CD4-positive, alpha-beta T cell (primary cell): ENCODE data around the gene GPR6. TPM values are rescaled to one million over a fixed set of nuclear protein-coding genes. Genes with fewer than 3 reads are reported as not detected.

Experiments used
- ATAC-seq: fragments of 200-7000 bp; cut with Tn5 transposase; one replicate; pipeline ENCODE4 v1.10.0; 2022; ENCODE audit warnings: mild to moderate bottlenecking; ENCODE audit not compliant: poor library complexity
- CTCF ChIA-PET: fragments of 350-600 bp; sonication (Branson Sonifier 250); formaldehyde crosslinking; loops from one replicate; lab custom pipeline; 2021; ENCODE audit warnings: antibody characterized with exemption, inconsistent platforms; lab: Charles Lee
- POLR2A ChIA-PET: fragments of 350-600 bp; sonication (Branson Sonifier 250); formaldehyde crosslinking; loops from one replicate; lab custom pipeline; 2021; ENCODE audit warnings: antibody characterized with exemption, inconsistent platforms; lab: Charles Lee
- DNase-seq, 14 experiments: peaks; one replicate each; pipeline ENCODE4 v3.0.0-alpha.2; 2013 to 2020; ENCODE audit warnings: mixed read lengths in 2 of 14
- H3K27ac ChIP-seq, 2 donors: one replicate each; pipeline versions ENCODE4 v1.5.1 to v1.7.0; 2013; ENCODE audit warnings: low read length in 2 of 2, low read depth in 1 of 2, mild to moderate bottlenecking in 1 of 2
- H3K27me3 ChIP-seq, 2 experiments: 1 replicate in 1 of 2; 2 replicates in 1 of 2; pipeline versions ENCODE4 v1.6.1 to v1.7.0; 2013; ENCODE audit warnings: low read length in 2 of 2, control low read depth in 1 of 2, mild to moderate bottlenecking in 1 of 2, moderate library complexity in 1 of 2; ENCODE audit not compliant: insufficient read depth in 2 of 2, control insufficient read depth in 1 of 2
- H3K36me3 ChIP-seq: one replicate; pipeline ENCODE4 v1.6.1; 2013; ENCODE audit warnings: low read length, control low read depth; ENCODE audit not compliant: insufficient read depth
- H3K4me1 ChIP-seq: one replicate; pipeline ENCODE4 v1.6.1; 2013; ENCODE audit warnings: low read length, control low read depth; ENCODE audit not compliant: insufficient read depth
- H3K4me3 ChIP-seq: one replicate; pipeline ENCODE4 v1.5.1; 2013; ENCODE audit warnings: mild to moderate bottlenecking, low read length, moderate library complexity
- H3K9me3 ChIP-seq, 2 experiments: 1 replicate in 1 of 2; 2 replicates in 1 of 2; pipeline versions ENCODE4 v1.6.1 to v1.7.0; 2013; ENCODE audit warnings: low read length in 2 of 2, mild to moderate bottlenecking in 2 of 2, control low read depth in 1 of 2, moderate library complexity in 1 of 2; ENCODE audit not compliant: control insufficient read depth in 1 of 2, insufficient read depth in 1 of 2
- H3K27ac Mint-ChIP-seq: one replicate; pipeline ENCODE4 v1.8.0; 2020; ENCODE audit warnings: mixed read lengths
- H3K27me3 Mint-ChIP-seq: one replicate; pipeline ENCODE4 v1.8.0; 2021; ENCODE audit warnings: mixed read lengths
- H3K36me3 Mint-ChIP-seq: one replicate; pipeline ENCODE4 v1.8.0; 2021; ENCODE audit warnings: low read depth, mixed read lengths
- H3K4me1 Mint-ChIP-seq: one replicate; pipeline ENCODE4 v1.8.0; 2021; ENCODE audit warnings: low read depth, mixed read lengths
- H3K4me3 Mint-ChIP-seq: one replicate; pipeline ENCODE4 v1.8.0; 2020; ENCODE audit warnings: mild to moderate bottlenecking, mixed read lengths
- H3K9me3 Mint-ChIP-seq: one replicate; pipeline ENCODE4 v1.8.0; 2020; ENCODE audit warnings: mixed read lengths
- intact Hi-C, 2 experiments: fragments of 100-400 bp; cut with DNase I in 1 of 2; cut with micrococcal nuclease in 1 of 2; formaldehyde crosslinking; loops; one replicate each; pipeline versions ENCODE4 v1.15.1 to v1.9.0; 2023 to 2025; cut with DNase I, micrococcal nuclease
- total RNA-seq, 174 experiments: library from RNA in 2 of 174; stranded (reverse) in 2 of 174; gene quantifications; one replicate each; pipeline ENCODE4 v1.2.3 and lab custom pipeline; 2021 to 2026
- TF ChIP-seq, protein P1 (sequence below): fragments of 200-600 bp; IDR thresholded peaks from one replicate; pipeline ENCODE4 v1.8.0; 2022; ENCODE audit warnings: antibody characterized with exemption, mild to moderate bottlenecking

Gene GPR6
- total RNA-seq, 2 experiments from 2014 or later, result not detected

GRCh38 chr6:109944448-109944847, 33.7 kb upstream of the GPR6 start:
- intact Hi-C loops, result no loop called here
- H3K27ac Mint-ChIP-seq, result no peak overlapping the region
- ChIA-PET POLR2A (no interaction called here), CTCF (no interaction called here)
- no peak for DNase-seq
- no peaks in the 10 kb centered on the region for H3K36me3 ChIP-seq
- TF ChIP-seq, protein P1, sequence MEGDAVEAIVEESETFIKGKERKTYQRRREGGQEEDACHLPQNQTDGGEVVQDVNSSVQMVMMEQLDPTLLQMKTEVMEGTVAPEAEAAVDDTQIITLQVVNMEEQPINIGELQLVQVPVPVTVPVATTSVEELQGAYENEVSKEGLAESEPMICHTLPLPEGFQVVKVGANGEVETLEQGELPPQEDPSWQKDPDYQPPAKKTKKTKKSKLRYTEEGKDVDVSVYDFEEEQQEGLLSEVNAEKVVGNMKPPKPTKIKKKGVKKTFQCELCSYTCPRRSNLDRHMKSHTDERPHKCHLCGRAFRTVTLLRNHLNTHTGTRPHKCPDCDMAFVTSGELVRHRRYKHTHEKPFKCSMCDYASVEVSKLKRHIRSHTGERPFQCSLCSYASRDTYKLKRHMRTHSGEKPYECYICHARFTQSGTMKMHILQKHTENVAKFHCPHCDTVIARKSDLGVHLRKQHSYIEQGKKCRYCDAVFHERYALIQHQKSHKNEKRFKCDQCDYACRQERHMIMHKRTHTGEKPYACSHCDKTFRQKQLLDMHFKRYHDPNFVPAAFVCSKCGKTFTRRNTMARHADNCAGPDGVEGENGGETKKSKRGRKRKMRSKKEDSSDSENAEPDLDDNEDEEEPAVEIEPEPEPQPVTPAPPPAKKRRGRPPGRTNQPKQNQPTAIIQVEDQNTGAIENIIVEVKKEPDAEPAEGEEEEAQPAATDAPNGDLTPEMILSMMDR, result no peak
- no peak for ATAC-seq
- H3K4me3 Mint-ChIP-seq, result no peak overlapping the region
- H3K27me3 ChIP-seq, result peaks cover 0 to 3% of the 10 kb centered on the region in 2 experiments
- H3K27ac ChIP-seq, result no peak overlapping the region
- no peaks in the 10 kb centered on the region for H3K9me3 ChIP-seq
- no peak overlapping the region for H3K4me3 ChIP-seq
- no peaks in the 10 kb centered on the region for H3K36me3 Mint-ChIP-seq
- no peaks in the 10 kb centered on the region for H3K4me1 Mint-ChIP-seq
- H3K9me3 Mint-ChIP-seq, result no peaks in the 10 kb centered on the region
- no peaks in the 10 kb centered on the region for H3K4me1 ChIP-seq
- H3K27me3 Mint-ChIP-seq, result peaks cover 42% of the 10 kb centered on the region

DNA sequence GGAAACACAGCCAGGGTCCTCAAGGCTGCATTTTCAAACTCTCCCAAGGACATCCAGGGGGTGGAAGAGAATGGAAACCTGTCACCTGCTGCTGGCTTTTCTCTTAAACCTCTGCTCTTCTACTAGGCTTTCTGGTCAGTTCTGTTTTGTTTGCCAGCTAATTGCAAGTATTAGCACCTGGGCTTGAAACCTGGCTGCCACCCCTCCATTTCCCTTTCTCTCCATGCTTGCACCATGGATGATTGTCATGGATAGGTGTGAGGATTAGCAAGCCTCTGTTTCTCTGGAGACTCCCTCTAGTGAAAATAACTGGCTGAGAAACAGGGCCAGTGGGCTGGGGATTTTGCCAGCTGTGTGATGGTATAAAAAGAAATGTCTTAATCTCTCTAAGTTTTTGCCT, 33.0 kb upstream of the GPR6 start:
- ChIA-PET CTCF (no interaction called here), POLR2A (no interaction called here)
- intact Hi-C loops, result no loop called here
- no peak for ATAC-seq
- H3K36me3 Mint-ChIP-seq, result no peaks in the 10 kb centered on the region
- TF ChIP-seq, protein P1, result no peak
- no peak overlapping the region for H3K4me3 ChIP-seq
- no peaks in the 10 kb centered on the region for H3K9me3 ChIP-seq
- H3K9me3 Mint-ChIP-seq, result no peaks in the 10 kb centered on the region
- peaks cover 0 to 3% of the 10 kb centered on the region in 2 experiments for H3K27me3 ChIP-seq
- H3K27me3 Mint-ChIP-seq, result peaks cover 39% of the 10 kb centered on the region
- no peak for DNase-seq
- H3K4me1 ChIP-seq, result no peaks in the 10 kb centered on the region
- no peak overlapping the region for H3K27ac Mint-ChIP-seq
- H3K4me1 Mint-ChIP-seq, result no peaks in the 10 kb centered on the region
- no peak overlapping the region for H3K4me3 Mint-ChIP-seq
- H3K36me3 ChIP-seq, result no peaks in the 10 kb centered on the region
- H3K27ac ChIP-seq, result no peak overlapping the region

DNA sequence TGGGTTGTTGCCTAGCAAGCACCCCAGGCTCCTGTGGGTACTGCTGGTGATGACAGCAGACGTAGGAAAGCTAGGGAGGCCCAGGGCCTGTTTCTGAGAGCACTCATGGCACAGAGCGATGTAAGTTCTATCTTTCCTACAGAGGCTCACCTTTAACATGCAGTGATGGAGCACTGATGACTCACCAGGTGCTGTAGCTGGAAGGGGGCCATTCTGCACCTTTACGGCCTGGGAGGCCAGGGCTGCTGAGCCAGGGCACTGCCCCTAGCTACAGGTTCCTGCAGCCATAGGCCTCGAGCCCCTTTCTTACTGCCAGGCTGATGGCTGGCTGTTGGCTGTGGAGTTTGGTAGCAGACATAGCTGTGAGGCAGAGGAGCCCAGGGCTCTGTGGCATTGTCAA, 31.1 kb upstream of the GPR6 start:
- ATAC-seq, result no peak
- Mint-ChIP-seq H3K4me3 (no peak overlapping the region), H3K27ac (no peak overlapping the region), H3K36me3 (no peaks in the 10 kb centered on the region), H3K27me3 (peaks cover 52% of the 10 kb centered on the region), H3K9me3 (peaks cover 2% of the 10 kb centered on the region), H3K4me1 (no peaks in the 10 kb centered on the region)
- H3K27me3 ChIP-seq, result peaks cover 0 to 3% of the 10 kb centered on the region in 2 experiments
- intact Hi-C loops, result no loop called here
- H3K9me3 ChIP-seq, result no peaks in the 10 kb centered on the region
- POLR2A ChIA-PET, result no interaction called here
- no peak overlapping the region for H3K4me3 ChIP-seq
- no peak overlapping the region for H3K27ac ChIP-seq
- no peaks in the 10 kb centered on the region for H3K36me3 ChIP-seq
- DNase-seq, result no peak
- TF ChIP-seq, protein P1, result no peak
- no peaks in the 10 kb centered on the region for H3K4me1 ChIP-seq
- CTCF ChIA-PET, result no interaction called here
